ENCODE results near the gene LRBA.

DNA sequence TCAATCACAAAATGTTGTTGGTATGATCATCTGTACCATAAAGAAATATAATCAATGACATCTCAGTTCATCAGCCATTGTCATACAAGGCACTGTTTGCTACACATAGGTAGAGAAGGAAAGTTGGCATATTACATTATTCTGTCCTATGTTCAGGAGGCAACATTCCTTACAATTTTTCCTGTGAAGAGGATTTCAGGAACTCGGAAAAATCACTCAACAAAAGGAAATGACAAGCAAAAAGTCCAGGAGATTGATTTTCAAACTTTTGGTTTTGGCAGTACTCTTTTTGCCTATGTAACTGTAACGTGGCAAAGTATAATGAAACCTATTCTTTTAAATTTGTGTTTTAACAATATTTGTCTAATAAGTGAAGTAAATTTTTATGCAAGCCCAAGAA, 301.8 kb downstream of the LRBA start:
- TF ChIP-seq, protein P1, sequence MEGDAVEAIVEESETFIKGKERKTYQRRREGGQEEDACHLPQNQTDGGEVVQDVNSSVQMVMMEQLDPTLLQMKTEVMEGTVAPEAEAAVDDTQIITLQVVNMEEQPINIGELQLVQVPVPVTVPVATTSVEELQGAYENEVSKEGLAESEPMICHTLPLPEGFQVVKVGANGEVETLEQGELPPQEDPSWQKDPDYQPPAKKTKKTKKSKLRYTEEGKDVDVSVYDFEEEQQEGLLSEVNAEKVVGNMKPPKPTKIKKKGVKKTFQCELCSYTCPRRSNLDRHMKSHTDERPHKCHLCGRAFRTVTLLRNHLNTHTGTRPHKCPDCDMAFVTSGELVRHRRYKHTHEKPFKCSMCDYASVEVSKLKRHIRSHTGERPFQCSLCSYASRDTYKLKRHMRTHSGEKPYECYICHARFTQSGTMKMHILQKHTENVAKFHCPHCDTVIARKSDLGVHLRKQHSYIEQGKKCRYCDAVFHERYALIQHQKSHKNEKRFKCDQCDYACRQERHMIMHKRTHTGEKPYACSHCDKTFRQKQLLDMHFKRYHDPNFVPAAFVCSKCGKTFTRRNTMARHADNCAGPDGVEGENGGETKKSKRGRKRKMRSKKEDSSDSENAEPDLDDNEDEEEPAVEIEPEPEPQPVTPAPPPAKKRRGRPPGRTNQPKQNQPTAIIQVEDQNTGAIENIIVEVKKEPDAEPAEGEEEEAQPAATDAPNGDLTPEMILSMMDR (IDR thresholded peaks at IDR 0.05; ENCODE audit: low read length) = no peak
- no peak for TF ChIP-seq EZH2 (optimal IDR thresholded peaks at IDR 0.05; ENCODE audit: low read depth, low read length)

All from MM.1S (cell line).